Thyroid gland (tissue), 4 donors: ENCODE data around the gene FUT3. TPM values are rescaled to one million over a fixed set of nuclear protein-coding genes. Genes with fewer than 3 reads are reported as not detected.

Experiments
- DNase-seq, 2 donors: peaks; one replicate each; pipeline ENCODE4 v3.0.0-alpha.2; 2019
- H3K27ac ChIP-seq, 3 donors: fragments of 200-600 bp; sonication (generic); 1 replicate in 2 of 3; 2 replicates in 1 of 3; pipeline ENCODE4 v1.5.1; 2016 to 2019; ENCODE audit warnings: mild to moderate bottlenecking in 1 of 3, moderate library complexity in 1 of 3
- H3K27me3 ChIP-seq: fragments of 200-600 bp; sonication (generic); one replicate; pipeline ENCODE4 v1.5.1; 2019
- H3K36me3 ChIP-seq, 2 donors: fragments of 200-600 bp; sonication (generic); one replicate each; pipeline ENCODE4 v1.5.1; 2016 to 2019
- H3K4me1 ChIP-seq, 2 donors: fragments of 200-600 bp; sonication (generic); one replicate each; pipeline ENCODE4 v1.5.1; 2017 to 2019
- H3K4me3 ChIP-seq, 3 donors: fragments of 200-600 bp; sonication (generic); replicated peaks in 1 of 3; 1 replicate in 2 of 3; 2 replicates in 1 of 3; pipeline ENCODE4 v1.5.1; 2016; ENCODE audit warnings: mild to moderate bottlenecking in 1 of 3
- H3K9me3 ChIP-seq: fragments of 200-600 bp; sonication (generic); one replicate; pipeline ENCODE4 v1.5.1; 2017
- POLR2A ChIP-seq, 2 donors: fragments of 450-650 bp; IDR thresholded peaks; one replicate each; pipeline ENCODE4 v1.6.1; 2017; ENCODE audit warnings: antibody characterized with exemption in 2 of 2, mild to moderate bottlenecking in 2 of 2, moderate library complexity in 1 of 2
- WGBS, 2 donors: methylation state at CpG; one replicate each; pipeline ENCODE4 v1.1.5; 2017; 5-methylcytosine and 5-hydroxymethylcytosine counted together
- intact Hi-C: fragments of 100-400 bp; cut with DNase I; formaldehyde crosslinking; loops from one replicate; pipeline ENCODE4 v1.15.1; 2023
- total RNA-seq, 4 donors: library from RNA; depleted of rRNA; stranded (reverse); fragments of >200 nt; gene quantifications; one replicate each; pipeline ENCODE4 v1.2.3, GENCODE V29; 2016
- TF ChIP-seq, protein P1 (sequence below), 6 experiments: fragments of 200-600 bp in 3 of 6; fragments of 450-650 bp in 3 of 6; sonication (generic) in 3 of 6; IDR thresholded peaks; one replicate each; pipeline ENCODE4 v1.5.1; 2016 to 2019; ENCODE audit warnings: antibody characterized with exemption in 6 of 6, mild to moderate bottlenecking in 2 of 6, inconsistent platforms in 1 of 6, moderate library complexity in 1 of 6

Gene FUT3
- total RNA-seq, 4 donors from 2014 or later, result 0.13 TPM; not detected in 3

DNA sequence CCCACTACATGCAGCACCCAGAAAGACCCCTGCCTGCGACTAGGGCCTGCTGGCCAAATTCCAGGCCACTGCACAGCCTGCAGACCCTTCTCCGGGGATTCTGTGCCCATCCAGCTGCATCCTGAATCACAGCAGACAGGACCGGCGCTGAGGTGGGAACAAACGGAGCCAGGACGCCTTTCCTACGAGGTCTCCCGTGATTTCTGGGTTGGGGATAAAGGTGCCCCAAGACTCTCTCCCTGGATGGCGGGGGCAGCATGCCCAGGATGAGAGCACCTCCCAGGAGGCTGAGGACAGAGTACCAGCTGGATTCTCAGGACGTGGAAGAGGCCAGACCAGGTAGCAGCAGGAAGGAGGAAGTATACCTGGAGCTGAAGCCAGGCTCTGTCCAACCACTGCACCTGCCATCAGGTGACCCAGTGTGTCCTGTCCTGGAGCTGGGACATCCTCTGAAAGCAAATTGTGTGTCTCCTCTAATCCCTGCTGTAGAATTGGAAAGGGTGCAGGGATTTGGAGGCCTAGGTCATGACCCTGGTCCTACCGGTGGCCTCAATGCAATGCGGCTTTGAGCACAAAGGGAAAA lies 22.5 kb upstream of the FUT3 start:
- Histone ChIP-seq H3K36me3 (no peaks in the 10 kb centered on the region), H3K9me3 (no peaks in the 10 kb centered on the region), H3K4me3 (no peak overlapping the region), H3K4me1 (no peaks in the 10 kb centered on the region), H3K27me3 (no peaks in the 10 kb centered on the region), H3K27ac (no peak overlapping the region)
- intact Hi-C loops, result no loop called here
- no peak for DNase-seq
- no peak for TF ChIP-seq POLR2A (IDR thresholded peaks at IDR 0.05)
- TF ChIP-seq, protein P1, sequence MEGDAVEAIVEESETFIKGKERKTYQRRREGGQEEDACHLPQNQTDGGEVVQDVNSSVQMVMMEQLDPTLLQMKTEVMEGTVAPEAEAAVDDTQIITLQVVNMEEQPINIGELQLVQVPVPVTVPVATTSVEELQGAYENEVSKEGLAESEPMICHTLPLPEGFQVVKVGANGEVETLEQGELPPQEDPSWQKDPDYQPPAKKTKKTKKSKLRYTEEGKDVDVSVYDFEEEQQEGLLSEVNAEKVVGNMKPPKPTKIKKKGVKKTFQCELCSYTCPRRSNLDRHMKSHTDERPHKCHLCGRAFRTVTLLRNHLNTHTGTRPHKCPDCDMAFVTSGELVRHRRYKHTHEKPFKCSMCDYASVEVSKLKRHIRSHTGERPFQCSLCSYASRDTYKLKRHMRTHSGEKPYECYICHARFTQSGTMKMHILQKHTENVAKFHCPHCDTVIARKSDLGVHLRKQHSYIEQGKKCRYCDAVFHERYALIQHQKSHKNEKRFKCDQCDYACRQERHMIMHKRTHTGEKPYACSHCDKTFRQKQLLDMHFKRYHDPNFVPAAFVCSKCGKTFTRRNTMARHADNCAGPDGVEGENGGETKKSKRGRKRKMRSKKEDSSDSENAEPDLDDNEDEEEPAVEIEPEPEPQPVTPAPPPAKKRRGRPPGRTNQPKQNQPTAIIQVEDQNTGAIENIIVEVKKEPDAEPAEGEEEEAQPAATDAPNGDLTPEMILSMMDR (IDR thresholded peaks at IDR 0.05), result no peak
- 81 to 85% methylated on average over 8 to 12 of the region's 12 CpGs for WGBS, 2 donors

DNA sequence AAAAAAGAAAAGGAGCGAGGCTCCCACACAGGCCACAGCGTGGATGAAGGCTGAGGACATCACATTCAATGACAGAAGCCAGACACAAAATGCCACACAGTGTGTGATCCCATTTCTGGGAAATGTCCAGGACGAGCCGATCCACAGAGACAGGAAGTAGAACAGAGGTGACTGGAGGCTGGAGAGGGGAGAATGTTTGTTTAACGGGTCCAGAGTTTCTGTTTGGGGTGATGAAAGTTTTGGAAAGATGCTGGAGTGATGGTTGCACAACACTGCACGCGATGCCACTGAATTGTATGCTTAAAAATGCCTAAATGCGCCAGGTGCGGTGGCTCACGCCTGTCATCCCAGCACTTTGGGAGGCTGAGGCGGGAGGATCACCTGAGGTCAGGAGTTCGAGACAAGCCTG lies 19.7 kb upstream of the FUT3 start:
- 75% methylated on average over 12 of the region's 12 CpGs for WGBS, 2 donors
- no peak for TF ChIP-seq POLR2A (IDR thresholded peaks at IDR 0.05)
- TF ChIP-seq, protein P1 (IDR thresholded peaks at IDR 0.05), result no peak
- DNase-seq, result no peak
- H3K4me3 ChIP-seq, result no peak overlapping the region
- intact Hi-C loops, result no loop called here
- H3K27ac ChIP-seq, result no peak overlapping the region
- no peaks in the 10 kb centered on the region for H3K27me3 ChIP-seq
- H3K4me1 ChIP-seq, result no peaks in the 10 kb centered on the region
- no peaks in the 10 kb centered on the region for H3K36me3 ChIP-seq
- no peaks in the 10 kb centered on the region for H3K9me3 ChIP-seq

DNA sequence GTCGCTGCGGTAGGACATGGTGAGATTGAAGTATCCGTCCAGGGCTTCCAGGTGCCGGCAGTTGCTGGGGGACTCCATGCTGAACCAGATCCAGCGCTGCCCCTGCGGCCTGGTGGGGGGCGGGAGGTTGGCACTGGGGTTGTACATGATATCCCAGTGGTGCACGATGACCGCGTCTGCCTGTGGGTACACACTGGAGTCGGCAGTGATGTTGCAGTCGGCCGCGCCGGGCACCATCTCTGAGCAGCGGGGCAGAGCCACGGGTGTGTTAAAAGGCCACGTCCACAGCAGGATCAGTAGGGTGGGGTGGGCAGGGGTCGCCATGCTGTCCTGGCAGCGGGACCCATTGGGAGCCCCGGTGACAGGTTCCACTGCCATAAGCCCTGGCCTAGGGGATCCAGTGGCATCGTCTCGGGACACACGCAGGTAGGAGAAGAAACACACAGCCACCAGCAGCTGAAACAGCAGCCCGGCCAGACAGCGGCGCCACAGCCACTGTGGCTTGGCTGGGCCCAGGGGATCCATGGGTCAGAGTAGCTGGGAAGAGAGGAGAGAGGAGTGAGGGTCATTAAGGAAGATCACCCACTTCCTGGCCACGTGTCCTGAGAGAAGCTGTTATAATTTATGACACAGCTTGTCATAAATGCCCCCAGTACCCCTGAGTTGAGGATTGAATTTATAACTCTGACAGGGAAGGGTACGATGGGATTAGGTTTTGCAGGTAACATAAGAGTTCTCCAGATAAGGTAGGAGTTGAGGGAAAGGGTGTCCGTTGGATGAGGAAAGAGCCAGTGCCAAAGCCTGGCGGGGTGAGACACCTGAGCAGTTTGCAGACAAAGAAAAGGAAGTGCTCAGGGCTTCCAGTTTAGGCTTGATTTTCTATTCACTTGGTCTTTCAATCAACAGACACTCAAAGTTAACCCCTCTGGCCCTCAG lies 16.2 kb upstream of the FUT3 start:
- Histone ChIP-seq H3K9me3 (no peaks in the 10 kb centered on the region), H3K4me1 (no peaks in the 10 kb centered on the region), H3K4me3 (no peak overlapping the region), H3K27me3 (no peaks in the 10 kb centered on the region), H3K36me3 (no peaks in the 10 kb centered on the region), H3K27ac (no peak overlapping the region)
- DNase-seq, result no peak
- 75 to 80% methylated on average over 19 to 29 of the region's 31 CpGs for WGBS, 2 donors
- intact Hi-C loops, result no loop called here
- no peak for TF ChIP-seq POLR2A (IDR thresholded peaks at IDR 0.05)
- TF ChIP-seq, protein P1 (IDR thresholded peaks at IDR 0.05), result no peak

DNA sequence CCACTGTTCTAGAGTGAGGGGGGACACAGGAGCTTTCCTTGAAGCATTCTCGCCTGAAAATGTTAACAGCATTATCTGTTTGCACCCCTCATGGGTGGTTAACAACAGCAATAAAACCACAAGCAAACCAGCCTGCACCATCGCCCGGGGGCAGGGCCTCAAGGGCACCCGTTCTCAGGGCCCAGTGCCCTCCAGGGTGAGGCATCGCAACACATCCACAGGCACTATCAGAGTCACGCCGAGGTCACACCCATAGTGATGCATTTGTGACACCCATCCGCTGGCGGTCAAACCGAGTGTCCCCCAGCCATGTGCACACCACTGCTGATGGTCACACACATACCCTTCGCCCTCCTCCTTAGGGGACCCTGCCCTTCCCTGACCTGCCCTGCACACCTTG lies 14.5 kb upstream of the FUT3 start:
- DNase-seq, result no peak
- H3K4me1 ChIP-seq, result no peaks in the 10 kb centered on the region
- H3K27ac ChIP-seq, result no peak overlapping the region
- TF ChIP-seq, protein P1 (IDR thresholded peaks at IDR 0.05), result no peak
- TF ChIP-seq POLR2A (IDR thresholded peaks at IDR 0.05), result no peak
- H3K36me3 ChIP-seq, result no peaks in the 10 kb centered on the region
- H3K27me3 ChIP-seq, result no peaks in the 10 kb centered on the region
- no peak overlapping the region for H3K4me3 ChIP-seq
- WGBS, 2 donors, result 60 to 95% methylated on average over 1 to 7 of the region's 11 CpGs
- intact Hi-C loops, result no loop called here
- no peaks in the 10 kb centered on the region for H3K9me3 ChIP-seq
